K562 (cell line): ENCODE measurements around the gene ABCA7.

Experiments used
- CTCF ChIP-seq, 3 experiments: IDR thresholded peaks in 2 of 3; conservative IDR thresholded peaks in 1 of 3; 2 replicates each; pipeline ENCODE4 v1.5.1; 2011 to 2012; ENCODE audit warnings: low read length in 3 of 3, mild to moderate bottlenecking in 3 of 3, control low read depth in 2 of 3, improper control_type of control experiment in 1 of 3, inconsistent platforms in 1 of 3, low read depth in 1 of 3, mixed read lengths in 1 of 3, moderate library complexity in 1 of 3; ENCODE audit not compliant: insufficient read depth in 2 of 3
- MAFK ChIP-seq: IDR thresholded peaks from 2 replicates; pipeline ENCODE4 v1.6.1; 2011; ENCODE audit warnings: low read length, improper control_type of control experiment
- RFX1 ChIP-seq: fragments of 450-650 bp; IDR thresholded peaks from 2 replicates; pipeline ENCODE4 v1.6.1; 2016; ENCODE audit warnings: mild to moderate bottlenecking, moderate library complexity
- STAG1 ChIP-seq: sonication (generic); formaldehyde crosslinking; IDR thresholded peaks from 2 replicates; pipeline ENCODE4 v1.5.0; 2020; ENCODE audit warnings: missing genetic modification reagents, borderline replicate concordance
- ZC3H4 ChIP-seq: sonication (generic); formaldehyde crosslinking; IDR thresholded peaks from 2 replicates; pipeline ENCODE4 v1.9.0; 2021; ENCODE audit warnings: missing genetic modification reagents, borderline replicate concordance

GRCh38 chr19:1091544-1092175 lies 51.8 kb downstream of the ABCA7 start:
- TF ChIP-seq ZC3H4 (CRISPR knock-in tag) (no peak), MAFK (no peak), STAG1 (CRISPR knock-in tag) (no peak), CTCF (IDR thresholded peaks at IDR 0.05 in 2 of 3, conservative IDR thresholded peaks at IDR 0.05 in 1 of 3; ENCODE audit: insufficient read depth in 2 of 3, low read depth in 1 of 3, low read length in 3 of 3) (no peak), RFX1 (no peak)
